NCI-H2029 treated with DMSO at 0.1 percent for 48 hours (cell line): ENCODE results near the gene GSG1.

ENCODE experiments used
- DNase-seq: peaks from one replicate; lab custom pipeline; 2025; lab: John Stamatoyannopoulos, UW

GSG1 gene

DNA sequence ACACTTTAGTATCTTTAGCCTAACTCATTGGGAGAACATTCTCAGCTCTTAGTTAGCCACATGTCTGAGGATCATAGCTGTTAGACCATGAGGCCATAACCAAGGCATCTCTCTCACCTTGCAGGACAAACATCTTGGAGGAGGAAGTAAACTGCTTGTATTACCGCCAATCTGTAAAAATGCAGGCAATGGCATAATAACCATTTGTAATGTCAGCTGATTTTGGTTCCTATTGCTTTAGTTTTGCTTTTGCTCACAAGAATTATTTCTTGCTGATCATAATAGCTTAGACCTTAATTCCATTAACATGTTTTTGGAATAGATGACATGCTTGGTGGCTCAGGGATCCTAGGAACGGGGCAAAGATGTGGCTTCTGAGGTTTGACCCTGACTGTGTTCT, 16.4 kb upstream of the GSG1 start:
- DNase-seq = no peak

DNA sequence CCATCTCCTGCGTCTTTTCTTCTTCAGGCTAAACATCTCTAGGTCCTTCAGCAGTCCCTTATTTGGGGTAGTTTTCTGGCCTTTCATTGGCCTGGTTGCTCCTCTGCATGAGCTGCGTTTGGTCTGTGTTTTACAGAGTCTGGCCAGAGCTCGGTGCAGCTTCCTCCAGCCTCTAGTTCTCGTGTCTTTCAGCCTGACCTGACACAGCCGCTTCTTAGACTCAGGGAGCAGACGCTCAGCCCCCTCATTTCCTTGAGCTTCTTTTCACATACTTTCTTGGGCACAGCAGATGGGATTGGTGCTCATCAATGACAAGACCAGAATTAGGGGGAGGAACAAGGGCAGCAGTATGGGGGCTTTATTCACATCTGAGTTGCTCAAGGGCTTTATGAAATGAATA, 13.6 kb upstream of the GSG1 start:
- DNase-seq = no peak

DNA sequence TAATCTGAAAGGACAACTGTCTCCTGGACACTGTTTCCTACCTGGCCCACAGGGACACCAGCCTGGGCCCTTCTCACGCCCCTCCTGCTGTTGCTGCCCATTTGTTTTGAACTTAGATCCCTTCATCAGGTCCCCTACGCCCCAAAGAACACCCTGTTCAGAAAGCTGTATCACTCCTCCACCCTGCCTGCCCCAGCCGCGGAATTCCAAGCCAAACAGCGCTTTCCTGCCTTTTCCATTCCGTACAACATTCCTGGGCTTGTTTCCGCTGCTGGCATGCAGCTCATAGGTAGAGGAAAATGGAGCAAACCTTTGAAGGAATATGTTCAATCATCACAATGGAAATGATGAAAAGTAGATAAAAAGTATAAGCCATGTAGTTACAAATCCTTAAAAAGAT, 12.8 kb upstream of the GSG1 start:
- DNase-seq = no peak

DNA sequence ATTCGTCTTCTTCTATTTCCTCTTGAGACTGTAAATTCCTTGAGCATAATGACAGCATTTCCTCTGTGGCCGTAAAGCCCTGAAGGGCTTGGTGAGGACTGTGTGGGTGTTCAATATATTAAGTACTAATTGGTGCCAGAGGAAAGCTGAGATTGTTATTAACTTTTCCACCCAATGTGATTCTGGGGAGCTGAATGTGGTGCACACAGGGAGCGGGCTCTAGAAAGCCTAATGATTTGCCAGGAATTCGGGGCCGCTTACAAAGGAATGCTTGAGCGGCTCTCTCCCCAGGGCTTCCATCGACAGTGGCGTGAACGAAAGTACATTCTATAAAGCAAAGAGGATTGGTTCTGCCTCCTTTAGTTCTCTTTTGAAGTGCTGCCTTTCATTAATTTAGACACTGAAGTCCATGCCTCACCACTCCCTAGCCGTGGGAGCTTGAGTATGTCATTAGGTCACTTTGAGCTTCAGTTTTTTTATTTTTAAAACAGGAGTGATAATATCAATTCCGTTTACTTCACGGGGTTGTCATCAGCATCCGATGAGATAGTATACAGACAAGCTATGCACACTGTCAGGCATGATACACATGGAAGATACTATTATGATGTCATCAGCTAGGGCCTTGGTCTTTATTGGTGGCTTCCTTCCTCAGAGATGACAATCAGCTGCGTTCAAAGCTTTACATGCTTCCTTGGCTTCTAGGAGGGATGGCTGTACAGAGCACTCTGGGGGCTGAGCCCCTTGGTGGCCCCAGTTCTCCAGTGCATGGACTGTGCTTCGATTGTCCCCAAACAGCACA, 11.0 kb upstream of the GSG1 start:
- DNase-seq = no peak

DNA sequence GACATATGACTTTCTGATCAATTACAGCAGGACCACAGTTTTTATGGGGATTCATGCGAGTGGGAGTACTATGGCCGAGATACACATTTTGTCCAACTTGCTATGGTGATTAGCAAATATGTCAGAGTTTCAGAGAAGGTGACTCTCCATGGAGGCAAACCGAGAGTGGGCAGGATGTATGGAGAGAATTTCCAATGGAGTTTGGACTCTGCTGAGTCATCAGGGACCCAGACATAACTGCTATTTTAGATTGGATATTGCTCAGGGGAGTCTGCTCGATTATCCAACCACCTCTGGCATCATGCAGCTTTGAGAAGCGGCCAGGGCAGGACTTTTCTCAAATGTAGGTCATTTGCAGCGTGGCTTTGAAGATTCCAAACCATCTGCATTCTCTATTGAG, 9.5 kb upstream of the GSG1 start:
- DNase-seq = no peak

DNA sequence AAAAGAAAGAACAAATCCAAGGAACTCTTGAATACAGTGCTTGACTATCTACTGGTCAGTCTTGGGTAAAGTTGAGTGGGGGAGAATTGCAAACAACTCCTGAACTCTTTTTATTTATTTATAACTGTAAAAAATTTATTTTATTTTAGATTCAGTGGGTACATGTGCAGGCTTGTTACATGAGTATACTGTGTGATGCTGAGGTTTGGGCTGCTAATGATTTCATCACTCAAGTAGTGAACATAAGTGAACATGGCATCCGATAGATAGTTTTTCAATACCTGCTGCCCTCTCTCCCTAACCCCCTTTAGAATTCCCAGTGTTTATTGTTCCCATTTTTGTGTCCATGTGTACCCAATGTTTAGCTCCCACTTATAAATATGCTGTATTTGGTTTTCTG, 3.2 kb upstream of the GSG1 start:
- no peak for DNase-seq

DNA sequence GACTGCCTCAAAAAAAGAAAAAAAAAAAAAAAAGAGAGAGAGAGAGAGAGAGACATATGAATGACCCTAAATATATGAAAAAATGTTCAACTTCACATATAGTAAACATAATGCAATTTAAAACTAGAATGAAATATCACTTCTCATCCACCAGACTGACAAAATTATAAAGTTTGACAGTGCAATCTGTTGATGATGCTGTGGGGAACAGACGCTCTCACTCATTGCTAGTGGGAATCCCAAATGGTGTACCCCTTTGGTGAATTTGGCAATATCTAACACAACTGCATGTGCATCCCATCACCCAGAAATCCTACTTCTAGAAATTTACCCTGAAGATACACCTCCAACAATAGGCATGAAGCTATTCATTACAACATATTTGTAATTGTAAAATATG, 2.3 kb upstream of the GSG1 start:
- DNase-seq = no peak

DNA sequence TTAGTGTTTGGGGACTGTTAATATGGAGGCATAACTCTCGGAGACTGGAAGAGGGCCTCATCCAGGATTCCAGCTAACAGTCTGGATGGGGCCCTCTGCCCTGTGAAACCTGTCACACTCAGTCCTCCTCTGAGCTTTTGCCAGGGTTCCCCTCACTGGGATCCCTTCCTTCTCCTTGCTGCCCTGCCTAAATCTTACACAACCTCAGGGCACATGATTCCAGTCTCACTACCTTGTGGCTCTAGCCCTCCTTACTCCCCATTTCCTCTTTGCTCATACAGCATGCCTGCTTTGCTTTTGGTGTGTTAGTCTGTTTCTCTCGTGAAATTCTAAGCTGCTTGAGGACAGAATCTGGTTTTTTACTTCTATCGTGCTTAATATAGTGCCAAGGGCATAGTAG, 942 bp upstream of the GSG1 start:
- no peak for DNase-seq

DNA sequence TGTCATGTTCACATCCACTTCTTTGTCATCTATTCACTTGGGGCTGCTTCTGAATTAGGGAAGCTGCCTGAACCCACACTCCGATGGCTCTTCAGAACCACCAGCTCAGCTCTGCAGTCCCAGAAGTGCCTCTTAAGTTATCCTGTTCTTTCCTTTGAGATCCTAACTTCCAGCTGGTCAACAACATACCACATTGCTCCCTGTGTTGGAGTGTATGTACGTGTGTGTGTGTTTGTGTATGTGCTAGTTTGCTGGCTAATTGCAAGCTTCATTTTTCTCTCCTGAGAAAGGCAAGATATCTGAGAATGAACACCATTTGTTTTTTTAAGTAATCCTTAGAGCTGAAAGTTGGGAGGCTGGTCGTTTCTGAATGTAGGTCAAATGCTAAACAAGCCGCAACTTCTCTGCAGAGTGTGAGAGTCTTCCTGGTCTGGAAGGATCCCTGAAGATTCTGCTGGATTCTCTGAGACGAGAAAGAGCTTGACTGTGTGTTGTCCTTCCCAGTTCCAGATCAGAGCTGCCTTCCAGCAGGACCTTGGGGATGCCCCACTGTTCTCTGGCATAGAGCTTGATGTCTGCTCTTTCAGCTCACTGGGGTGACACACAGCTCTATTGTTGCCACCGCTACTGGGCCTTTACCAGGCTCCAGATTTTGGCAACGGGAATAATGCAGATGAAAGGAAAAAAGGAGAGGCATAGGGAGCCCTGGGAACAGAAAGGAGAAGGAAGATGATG, 839 bp downstream of the GSG1 start:
- no peak for DNase-seq

DNA sequence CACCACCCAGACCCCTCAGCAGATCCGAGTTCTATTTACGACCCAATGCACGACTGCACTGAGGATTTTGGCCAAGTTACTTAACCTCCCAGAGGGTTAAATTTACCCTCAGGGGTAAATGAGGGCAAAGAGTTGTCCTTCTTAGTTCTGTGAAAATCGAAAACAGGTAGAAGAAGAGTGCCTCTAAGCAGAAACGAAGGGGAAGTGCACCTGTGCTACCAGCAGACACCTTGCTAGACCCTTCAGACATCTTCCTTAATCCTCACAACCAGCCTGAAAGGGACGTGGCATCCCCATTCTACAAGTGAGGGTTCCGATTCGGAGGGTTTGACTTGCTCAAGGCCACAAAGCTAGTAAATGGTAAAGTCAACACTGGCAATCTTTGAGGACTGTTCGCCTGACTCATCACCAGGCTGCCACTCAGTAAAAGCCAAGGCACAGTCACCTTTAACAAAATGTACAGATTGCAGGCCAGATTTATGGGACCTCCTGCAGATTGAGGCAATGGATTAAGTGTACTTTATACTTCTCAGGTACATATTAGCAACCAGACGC, 1.6 kb downstream of the GSG1 start:
- no peak for DNase-seq

DNA sequence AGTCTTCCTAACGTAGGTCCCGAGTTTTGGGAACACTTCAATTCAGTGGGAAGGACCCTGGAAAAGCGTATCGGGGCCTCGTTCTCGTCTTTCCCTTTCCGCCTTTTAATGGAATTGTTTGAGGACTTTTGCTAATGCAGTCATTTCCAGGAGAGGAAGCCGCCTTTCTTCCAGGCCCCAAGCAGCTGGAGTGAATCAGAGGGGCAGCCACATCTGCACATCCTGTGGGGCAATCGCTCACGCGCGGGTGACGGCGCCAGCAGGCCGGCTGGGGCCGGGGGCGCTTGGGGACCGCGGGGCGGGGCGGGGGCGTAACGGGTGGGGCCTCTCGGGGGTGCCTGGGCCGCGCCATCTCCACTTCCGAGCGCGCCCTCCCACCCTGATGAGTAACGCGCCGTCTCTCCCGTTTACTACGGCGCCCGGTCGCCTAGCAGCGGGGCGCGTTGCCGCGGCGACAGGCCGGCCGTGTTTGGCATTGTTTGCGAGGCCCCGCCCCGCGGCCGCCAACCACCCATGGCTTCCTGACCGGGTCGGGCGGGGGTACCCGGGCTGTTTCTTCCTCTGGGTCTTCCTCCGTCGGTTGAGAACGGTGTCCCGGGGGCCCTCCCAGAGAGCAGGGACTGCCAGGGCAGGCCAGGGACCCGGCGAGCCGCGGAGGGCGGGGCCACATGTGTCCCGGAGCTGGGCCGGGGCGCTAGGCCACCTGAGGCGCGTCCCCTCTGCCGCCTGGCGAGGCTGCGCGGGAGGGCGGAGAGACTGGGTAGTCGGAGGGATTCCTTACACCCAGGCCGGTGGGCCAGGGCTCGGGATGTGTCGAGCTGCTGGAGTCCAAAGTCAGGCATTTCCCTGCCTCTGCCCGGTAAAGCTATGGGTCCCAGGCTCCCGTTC, 2.3 kb downstream of the GSG1 start:
- no peak for DNase-seq

DNA sequence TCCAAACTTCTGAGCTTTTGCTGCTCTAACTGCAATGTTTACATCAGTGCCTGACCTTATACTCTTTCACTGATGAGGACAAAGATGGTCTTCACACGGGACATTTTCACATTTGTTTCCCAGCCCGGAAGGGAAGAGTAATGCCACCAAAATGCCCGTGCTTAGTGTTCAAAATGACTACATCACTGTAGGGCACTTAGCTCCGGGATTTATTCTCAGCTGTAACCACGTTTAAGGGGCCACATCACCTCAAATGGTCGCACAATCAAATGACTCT, 2.9 kb downstream of the GSG1 start:
- no peak for DNase-seq

DNA sequence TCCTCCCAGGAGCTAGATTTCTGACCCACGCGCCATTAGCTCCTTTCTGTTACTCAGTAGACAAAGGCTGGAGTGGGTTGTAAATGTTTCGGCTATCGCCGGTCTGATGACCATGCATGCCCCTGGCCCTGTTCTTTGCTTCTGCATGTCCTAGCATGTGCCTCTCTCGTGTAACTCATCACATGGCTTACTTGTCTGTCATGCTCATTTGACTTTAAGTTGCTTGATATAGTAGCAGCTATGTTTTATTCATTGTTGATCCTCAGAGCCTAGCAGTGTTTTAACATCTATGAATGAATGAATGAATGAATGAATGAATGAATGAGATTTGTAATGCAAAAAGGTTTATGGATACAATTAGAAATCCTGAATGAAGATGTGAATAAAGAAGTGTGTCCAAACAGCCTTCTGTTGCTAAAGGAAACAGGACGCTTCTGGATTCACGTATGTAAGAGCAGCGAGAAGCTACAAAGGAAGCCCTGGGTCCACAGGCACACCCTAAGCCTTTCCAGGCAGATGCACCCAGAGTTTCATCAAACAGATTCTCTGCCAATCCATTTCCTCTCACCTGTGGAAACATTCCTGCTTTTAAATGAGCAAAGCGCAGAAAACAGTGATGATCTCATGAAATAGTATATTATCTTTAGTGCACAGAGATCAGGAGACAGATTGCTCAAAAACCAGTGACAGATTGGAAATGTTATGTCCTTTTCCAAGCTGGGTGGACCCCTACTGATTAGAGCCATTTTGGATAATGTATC, 3.4 kb downstream of the GSG1 start:
- no peak for DNase-seq

DNA sequence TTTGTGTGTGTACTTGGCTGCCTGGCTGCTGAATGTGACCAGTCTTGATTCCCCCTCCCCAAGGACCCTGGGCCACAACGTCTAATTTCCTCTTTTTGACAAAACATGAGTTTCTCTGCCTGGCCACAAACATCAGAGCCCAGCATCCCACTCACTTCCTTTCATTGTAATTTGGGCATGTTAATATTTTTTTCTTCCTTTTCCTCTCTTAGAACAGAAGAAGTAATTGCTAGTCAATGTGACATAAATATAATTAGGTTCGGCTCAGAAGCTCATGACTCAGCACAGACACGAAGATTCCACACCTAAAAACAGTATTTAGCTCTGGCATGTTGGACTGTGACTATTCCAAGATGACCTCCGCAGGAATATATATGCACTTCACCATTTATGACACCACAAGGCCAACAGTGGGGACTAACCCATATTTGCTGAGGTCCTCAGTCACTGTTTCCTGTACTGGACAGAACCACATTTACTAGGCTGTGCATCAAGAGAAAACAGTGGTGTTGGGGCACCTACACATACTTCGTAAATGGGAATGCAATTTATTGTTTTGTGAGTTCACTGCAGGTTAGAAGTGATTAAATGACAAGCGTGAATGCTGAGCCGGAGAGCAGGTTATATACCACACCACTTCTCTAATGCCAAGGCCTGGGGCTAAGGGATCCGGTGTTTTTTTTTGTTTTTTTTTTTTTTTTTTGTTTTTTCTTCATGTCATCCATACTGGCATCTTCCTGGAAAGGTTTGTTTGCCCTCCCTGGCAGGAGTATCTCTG, 4.2 kb downstream of the GSG1 start:
- DNase-seq = no peak

DNA sequence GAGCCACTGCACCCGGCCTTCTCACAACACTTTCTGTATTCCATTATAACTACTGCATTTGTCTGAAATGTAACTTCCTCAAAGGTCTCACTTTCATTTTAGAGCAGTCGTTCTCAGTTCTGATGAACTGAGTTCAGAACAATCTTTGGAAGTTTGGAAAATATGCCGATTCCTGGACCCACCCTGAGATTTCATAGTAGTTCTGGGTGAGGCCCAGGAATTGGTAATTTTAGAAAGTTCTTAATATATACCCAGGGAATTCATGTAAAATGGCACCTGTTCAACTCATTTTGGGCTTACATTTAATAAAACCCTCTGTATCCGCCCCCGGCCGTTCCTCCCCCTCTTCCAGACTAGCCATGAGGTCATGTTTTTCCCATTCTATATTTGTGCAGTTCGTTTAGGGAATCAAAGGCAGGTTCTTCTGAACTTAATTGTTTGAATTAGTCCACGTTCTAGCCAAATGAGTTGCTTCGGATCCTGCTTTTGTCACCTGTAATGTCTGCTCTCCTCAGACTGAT, 5.9 kb downstream of the GSG1 start:
- no peak for DNase-seq

DNA sequence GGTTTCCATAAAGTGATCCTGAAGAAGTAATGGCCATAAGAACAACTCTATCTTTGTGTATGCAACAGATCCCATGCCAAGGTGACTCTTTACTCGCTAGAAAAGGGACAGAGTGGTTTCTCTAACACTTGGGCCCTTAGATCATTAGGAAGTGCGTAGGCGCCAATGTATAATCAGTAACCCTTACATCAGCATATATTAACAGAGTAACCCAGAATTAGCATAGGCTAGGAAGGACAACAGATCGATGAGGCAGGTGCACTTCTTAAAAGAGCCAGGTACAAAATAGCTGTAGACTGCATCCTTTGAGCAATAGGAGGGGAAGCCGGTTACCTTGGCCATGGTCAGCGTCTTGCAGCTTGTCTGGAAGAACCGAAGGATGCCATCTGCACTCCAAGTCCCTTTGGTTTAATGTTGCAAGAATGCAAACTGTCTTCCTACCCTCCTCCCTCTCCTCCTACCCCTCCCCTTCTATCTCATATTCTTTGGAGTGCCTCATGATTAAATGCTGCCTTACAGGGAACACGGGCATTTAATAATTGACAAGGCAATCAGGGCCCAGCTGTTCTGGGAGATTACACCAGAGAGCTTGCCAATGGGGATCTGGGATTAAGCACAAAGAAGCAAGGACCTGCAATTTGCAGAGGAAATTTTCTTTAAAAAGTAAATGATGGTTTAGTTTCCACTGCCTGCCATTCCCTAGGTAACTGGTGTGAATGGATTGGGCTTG, 8.0 kb downstream of the GSG1 start:
- no peak for DNase-seq

DNA sequence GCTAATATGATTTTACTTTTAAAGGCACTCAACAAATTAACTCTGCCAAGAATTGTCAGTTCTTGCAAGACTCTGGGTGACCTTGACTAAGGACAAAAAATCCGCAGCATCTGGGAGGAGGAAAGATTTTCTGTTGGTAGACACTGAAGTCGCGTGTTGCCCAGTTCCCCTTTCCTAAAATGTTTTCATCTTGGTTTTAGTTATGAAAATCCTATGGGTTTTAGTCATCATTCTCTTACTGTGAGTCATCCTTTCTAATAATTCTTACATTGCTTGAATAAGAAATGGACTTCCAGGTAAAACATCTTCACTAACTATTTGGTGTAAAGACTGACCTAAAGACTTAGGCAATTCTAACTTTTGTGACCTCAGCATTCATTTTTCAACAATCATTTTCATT, 9.1 kb downstream of the GSG1 start:
- DNase-seq = no peak

DNA sequence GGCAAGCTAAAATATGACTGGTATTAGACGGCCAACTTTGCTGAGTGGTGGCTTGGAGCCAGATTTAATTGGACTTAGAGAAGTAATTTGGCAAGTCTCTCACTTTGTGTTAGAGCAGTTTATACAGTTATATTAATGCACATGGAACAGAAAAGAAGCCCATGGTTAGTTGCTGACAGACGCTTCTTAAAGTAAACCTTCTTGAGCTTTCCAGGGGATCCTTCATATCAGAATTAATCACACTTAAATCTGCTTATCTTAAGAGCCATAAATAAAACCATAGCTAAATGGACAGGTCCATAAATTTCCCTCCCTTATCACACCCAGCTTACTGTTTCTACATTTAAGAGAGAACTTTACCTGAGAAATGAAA, 9.6 kb downstream of the GSG1 start:
- no peak for DNase-seq

DNA sequence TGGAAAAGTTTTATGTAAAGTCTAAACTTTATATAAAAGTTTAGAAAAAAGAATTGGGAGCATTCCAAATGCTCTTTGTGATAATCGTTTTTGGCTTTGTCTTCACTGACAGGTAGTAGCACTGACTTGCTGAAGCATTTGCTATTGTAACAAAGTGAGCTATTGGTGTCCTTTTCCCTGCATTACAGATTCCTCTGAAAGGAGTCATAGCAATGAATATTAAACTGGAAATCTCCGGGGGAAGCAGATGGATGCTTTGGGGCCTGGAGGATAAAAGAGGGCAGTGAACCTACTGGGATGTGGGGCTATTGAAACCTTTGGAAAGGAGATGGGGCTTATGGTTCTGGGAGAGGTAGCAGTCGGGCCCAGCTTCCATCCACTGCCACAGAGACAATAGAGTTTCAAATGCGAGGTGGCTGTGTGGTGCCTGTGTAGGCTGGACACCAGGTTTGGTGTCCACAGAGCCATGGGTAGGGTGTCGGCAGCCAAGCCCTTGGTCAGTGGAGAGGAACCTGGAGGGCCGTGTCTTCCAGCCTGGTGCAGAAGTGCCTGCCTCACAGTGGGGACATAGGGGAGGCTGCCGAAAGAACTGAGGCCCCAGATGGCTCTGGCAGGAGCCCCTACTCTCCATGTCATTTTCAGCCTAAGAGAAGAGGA, 10.1 kb downstream of the GSG1 start:
- DNase-seq = no peak

DNA sequence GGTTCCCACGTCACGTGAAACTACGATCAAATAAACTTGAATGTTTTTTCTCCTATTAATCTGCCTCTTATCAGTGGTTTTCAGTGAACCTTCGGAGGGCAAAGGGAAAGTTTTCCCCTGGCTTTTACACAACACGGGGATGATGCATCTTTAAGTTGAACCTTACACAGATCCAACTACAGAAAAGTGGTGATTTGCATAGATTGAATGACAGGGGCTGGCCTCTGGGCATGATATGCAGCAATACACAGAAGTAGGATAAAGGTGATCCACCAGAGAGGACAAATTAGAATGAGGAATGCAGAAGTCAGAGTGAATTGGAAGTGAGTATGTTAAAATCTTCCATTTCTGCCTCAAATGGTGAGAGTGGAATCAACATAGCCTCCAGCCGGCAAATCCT, 11.6 kb downstream of the GSG1 start:
- DNase-seq = no peak
